HepG2 (cell line): ENCODE data around the gene TIMP3. TPM values are rescaled to one million over a fixed set of nuclear protein-coding genes. Genes with fewer than 3 reads are reported as not detected.

Experiments
- FLYWCH1 ChIP-seq: sonication (generic); formaldehyde crosslinking; IDR thresholded peaks from 2 replicates; pipeline ENCODE4 v1.8.1; 2023; ENCODE audit warnings: mild to moderate bottlenecking, missing genetic modification reagents
- HNRNPK ChIP-seq: fragments of 200-400 bp; formaldehyde crosslinking; IDR thresholded peaks from 2 replicates; pipeline ENCODE4 v1.6.1; 2018; ENCODE audit warnings: low read length, low read depth, moderate library complexity, mild to moderate bottlenecking; ENCODE audit not compliant: poor library complexity, severe bottlenecking
- HOXA7 ChIP-seq: sonication (generic); formaldehyde crosslinking; IDR thresholded peaks from 2 replicates; pipeline ENCODE4 v1.8.1; 2022; ENCODE audit warnings: mild to moderate bottlenecking, missing genetic modification reagents, moderate library complexity
- JUNB ChIP-seq: sonication (generic); formaldehyde crosslinking; IDR thresholded peaks from 2 replicates; pipeline ENCODE4 v1.8.0; 2022; ENCODE audit warnings: missing genetic modification reagents, mild to moderate bottlenecking, borderline replicate concordance
- KDM1A ChIP-seq: IDR thresholded peaks from 2 replicates; pipeline ENCODE4 v1.6.1; 2016; ENCODE audit warnings: missing compliant biosample characterization
- NFKBIZ ChIP-seq: IDR thresholded peaks from 2 replicates; pipeline ENCODE4 v1.6.1; 2018; ENCODE audit warnings: missing genetic modification reagents, missing compliant biosample characterization
- NRL ChIP-seq: sonication (generic); formaldehyde crosslinking; IDR thresholded peaks from 2 replicates; pipeline ENCODE4 v1.5.0; 2020; ENCODE audit warnings: missing genetic modification reagents, mild to moderate bottlenecking, moderate library complexity, borderline replicate concordance
- PREB ChIP-seq: sonication (generic); formaldehyde crosslinking; IDR thresholded peaks from 2 replicates; pipeline ENCODE4 v1.4.0; 2020; ENCODE audit warnings: missing genetic modification reagents
- RAD51 ChIP-seq: fragments of 450-650 bp; IDR thresholded peaks from 2 replicates; pipeline ENCODE4 v1.6.1; 2016; ENCODE audit warnings: borderline replicate concordance
- RFX3 ChIP-seq: IDR thresholded peaks from 2 replicates; pipeline ENCODE4 v1.6.1; 2016; ENCODE audit warnings: missing biosample characterization, missing genetic modification reagents
- ZNF17 ChIP-seq: sonication (generic); formaldehyde crosslinking; IDR thresholded peaks from 2 replicates; pipeline ENCODE4 v1.5.0; 2020; ENCODE audit warnings: mild to moderate bottlenecking, missing genetic modification reagents
- ZNF605 ChIP-seq: sonication (generic); formaldehyde crosslinking; IDR thresholded peaks from 2 replicates; pipeline ENCODE4 v1.8.0; 2022; ENCODE audit warnings: mild to moderate bottlenecking, missing genetic modification reagents
- ZZZ3 ChIP-seq: sonication (generic); formaldehyde crosslinking; IDR thresholded peaks from 2 replicates; pipeline ENCODE4 v1.4.0; 2020; ENCODE audit warnings: missing genetic modification reagents, mild to moderate bottlenecking, borderline replicate concordance
- polyA plus RNA-seq, 8 experiments: library from polyadenylated mRNA; depleted of rRNA in 3 of 8; stranded (reverse) in 7 of 8; unstranded in 1 of 8; fragments of >200 nt; fragmentation: Illumina TruSeq in 4 of 8; extraction: Trizol in 4 of 8; gene quantifications; 2 replicates each; pipeline versions ENCODE4 v1.2.1 to v1.2.3, GENCODE V29; 2011 to 2016; ENCODE audit warnings: low read depth in 4 of 8, missing spikeins in 1 of 8, mixed read lengths in 1 of 8; ENCODE audit not compliant: insufficient read depth in 1 of 8
- total RNA-seq, 5 experiments: library from RNA; depleted of rRNA; stranded (reverse); fragments of >200 nt; fragmentation: Illumina TruSeq; extraction: Trizol; gene quantifications; 2 replicates each; pipeline ENCODE4 v1.2.3, GENCODE V29; 2016; ENCODE audit warnings: low read depth in 1 of 5
- TF ChIP-seq, protein P1 (sequence below): sonication (generic); formaldehyde crosslinking; IDR thresholded peaks from 2 replicates; pipeline ENCODE4 v1.8.0; 2022; ENCODE audit warnings: mild to moderate bottlenecking, missing genetic modification reagents; ENCODE audit not compliant: insufficient replicate concordance
- TF ChIP-seq, protein P2 (sequence below): sonication (generic); formaldehyde crosslinking; IDR thresholded peaks from 2 replicates; pipeline ENCODE4 v1.5.1; 2020; ENCODE audit warnings: missing genetic modification reagents, mild to moderate bottlenecking, borderline replicate concordance
- TF ChIP-seq, protein P3 (sequence below): sonication (generic); formaldehyde crosslinking; IDR thresholded peaks from 2 replicates; pipeline ENCODE4 v1.4.0; 2020; ENCODE audit warnings: mild to moderate bottlenecking, missing genetic modification reagents
- TF ChIP-seq, protein P4 (sequence below): sonication (generic); formaldehyde crosslinking; IDR thresholded peaks from 2 replicates; pipeline ENCODE4 v1.8.0; 2022; ENCODE audit warnings: missing genetic modification reagents, mild to moderate bottlenecking, borderline replicate concordance

TIMP3 gene
- total and polyA plus RNA-seq, 2 of the 13 experiments (the other 11 are each of a cell fraction or from before 2014, with no cell fraction given): 57.3 to 86.6 TPM

DNA sequence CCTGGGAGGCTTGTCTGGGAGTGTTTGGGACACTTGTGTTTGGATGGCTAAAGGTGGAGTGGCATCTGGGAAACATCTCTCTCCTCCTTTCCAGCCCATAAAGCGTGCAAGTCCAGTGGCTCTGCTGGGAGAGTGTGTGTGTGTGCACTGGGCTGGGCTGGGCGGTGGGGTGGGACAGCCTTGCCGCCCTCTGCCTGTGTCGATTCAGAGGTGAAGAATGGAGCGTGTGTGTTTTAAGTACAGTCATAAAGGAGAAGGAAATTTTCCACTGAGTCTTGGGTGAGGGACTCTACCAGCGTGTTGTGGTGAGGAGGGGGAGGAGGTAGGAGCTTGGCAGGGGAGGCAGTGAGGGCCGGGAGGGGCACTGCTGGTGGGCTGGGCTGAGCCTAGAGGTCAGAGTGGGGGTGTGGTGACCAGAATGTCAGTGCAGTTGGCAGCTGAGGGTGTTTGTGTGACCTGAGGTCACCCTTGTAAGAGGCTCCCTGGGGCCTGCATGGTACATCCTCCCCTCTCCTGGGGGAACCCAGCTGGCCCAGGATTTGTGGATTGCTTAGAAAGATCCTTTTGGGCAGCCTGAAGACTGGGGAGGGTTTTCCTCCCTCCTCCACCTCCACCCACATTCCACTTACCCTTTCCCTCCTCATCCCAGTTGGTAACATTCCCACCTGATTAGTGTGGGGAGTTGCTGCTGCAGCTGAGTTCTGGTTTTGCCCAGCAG, 1.7 kb downstream of the TIMP3 start (continued):
- TF ChIP-seq, protein P1, sequence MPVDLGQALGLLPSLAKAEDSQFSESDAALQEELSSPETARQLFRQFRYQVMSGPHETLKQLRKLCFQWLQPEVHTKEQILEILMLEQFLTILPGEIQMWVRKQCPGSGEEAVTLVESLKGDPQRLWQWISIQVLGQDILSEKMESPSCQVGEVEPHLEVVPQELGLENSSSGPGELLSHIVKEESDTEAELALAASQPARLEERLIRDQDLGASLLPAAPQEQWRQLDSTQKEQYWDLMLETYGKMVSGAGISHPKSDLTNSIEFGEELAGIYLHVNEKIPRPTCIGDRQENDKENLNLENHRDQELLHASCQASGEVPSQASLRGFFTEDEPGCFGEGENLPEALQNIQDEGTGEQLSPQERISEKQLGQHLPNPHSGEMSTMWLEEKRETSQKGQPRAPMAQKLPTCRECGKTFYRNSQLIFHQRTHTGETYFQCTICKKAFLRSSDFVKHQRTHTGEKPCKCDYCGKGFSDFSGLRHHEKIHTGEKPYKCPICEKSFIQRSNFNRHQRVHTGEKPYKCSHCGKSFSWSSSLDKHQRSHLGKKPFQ (CRISPR knock-in tag): peak; percentile 36
- TF ChIP-seq HNRNPK: no peak
- TF ChIP-seq HOXA7 (CRISPR knock-in tag): no peak
- no peak for TF ChIP-seq ZNF17
- no peak for TF ChIP-seq ZNF605 (CRISPR knock-in tag)
- TF ChIP-seq, protein P2, sequence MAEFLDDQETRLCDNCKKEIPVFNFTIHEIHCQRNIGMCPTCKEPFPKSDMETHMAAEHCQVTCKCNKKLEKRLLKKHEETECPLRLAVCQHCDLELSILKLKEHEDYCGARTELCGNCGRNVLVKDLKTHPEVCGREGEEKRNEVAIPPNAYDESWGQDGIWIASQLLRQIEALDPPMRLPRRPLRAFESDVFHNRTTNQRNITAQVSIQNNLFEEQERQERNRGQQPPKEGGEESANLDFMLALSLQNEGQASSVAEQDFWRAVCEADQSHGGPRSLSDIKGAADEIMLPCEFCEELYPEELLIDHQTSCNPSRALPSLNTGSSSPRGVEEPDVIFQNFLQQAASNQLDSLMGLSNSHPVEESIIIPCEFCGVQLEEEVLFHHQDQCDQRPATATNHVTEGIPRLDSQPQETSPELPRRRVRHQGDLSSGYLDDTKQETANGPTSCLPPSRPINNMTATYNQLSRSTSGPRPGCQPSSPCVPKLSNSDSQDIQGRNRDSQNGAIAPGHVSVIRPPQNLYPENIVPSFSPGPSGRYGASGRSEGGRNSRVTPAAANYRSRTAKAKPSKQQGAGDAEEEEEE (CRISPR knock-in tag): no peak
- no peak for TF ChIP-seq FLYWCH1 (CRISPR knock-in tag)
- no peak for TF ChIP-seq NRL (CRISPR knock-in tag)
- TF ChIP-seq, protein P3, sequence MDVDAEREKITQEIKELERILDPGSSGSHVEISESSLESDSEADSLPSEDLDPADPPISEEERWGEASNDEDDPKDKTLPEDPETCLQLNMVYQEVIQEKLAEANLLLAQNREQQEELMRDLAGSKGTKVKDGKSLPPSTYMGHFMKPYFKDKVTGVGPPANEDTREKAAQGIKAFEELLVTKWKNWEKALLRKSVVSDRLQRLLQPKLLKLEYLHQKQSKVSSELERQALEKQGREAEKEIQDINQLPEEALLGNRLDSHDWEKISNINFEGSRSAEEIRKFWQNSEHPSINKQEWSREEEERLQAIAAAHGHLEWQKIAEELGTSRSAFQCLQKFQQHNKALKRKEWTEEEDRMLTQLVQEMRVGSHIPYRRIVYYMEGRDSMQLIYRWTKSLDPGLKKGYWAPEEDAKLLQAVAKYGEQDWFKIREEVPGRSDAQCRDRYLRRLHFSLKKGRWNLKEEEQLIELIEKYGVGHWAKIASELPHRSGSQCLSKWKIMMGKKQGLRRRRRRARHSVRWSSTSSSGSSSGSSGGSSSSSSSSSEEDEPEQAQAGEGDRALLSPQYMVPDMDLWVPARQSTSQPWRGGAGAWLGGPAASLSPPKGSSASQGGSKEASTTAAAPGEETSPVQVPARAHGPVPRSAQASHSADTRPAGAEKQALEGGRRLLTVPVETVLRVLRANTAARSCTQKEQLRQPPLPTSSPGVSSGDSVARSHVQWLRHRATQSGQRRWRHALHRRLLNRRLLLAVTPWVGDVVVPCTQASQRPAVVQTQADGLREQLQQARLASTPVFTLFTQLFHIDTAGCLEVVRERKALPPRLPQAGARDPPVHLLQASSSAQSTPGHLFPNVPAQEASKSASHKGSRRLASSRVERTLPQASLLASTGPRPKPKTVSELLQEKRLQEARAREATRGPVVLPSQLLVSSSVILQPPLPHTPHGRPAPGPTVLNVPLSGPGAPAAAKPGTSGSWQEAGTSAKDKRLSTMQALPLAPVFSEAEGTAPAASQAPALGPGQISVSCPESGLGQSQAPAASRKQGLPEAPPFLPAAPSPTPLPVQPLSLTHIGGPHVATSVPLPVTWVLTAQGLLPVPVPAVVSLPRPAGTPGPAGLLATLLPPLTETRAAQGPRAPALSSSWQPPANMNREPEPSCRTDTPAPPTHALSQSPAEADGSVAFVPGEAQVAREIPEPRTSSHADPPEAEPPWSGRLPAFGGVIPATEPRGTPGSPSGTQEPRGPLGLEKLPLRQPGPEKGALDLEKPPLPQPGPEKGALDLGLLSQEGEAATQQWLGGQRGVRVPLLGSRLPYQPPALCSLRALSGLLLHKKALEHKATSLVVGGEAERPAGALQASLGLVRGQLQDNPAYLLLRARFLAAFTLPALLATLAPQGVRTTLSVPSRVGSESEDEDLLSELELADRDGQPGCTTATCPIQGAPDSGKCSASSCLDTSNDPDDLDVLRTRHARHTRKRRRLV: no peak
- TF ChIP-seq PREB: no peak
- TF ChIP-seq JUNB (CRISPR knock-in tag): peak; percentile 14; the same call in 1 of the 2 replicates
- no peak for TF ChIP-seq KDM1A (CRISPR knock-in tag)
- no peak for TF ChIP-seq NFKBIZ (CRISPR knock-in tag)
- TF ChIP-seq RFX3 (CRISPR knock-in tag): no peak
- TF ChIP-seq, protein P4, sequence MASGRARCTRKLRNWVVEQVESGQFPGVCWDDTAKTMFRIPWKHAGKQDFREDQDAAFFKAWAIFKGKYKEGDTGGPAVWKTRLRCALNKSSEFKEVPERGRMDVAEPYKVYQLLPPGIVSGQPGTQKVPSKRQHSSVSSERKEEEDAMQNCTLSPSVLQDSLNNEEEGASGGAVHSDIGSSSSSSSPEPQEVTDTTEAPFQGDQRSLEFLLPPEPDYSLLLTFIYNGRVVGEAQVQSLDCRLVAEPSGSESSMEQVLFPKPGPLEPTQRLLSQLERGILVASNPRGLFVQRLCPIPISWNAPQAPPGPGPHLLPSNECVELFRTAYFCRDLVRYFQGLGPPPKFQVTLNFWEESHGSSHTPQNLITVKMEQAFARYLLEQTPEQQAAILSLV: no peak
- no peak for TF ChIP-seq RAD51
- no peak for TF ChIP-seq ZZZ3 (CRISPR knock-in tag)
